GM18502 (cell line): ENCODE results near the gene HPN.

Source experiments
- ATAC-seq: cut with Tn5 transposase; IDR thresholded peaks from one replicate; pipeline ENCODE4 v1.9.1; 2021; ENCODE audit warnings: mild to moderate bottlenecking; ENCODE audit not compliant: unreplicated experiment, poor library complexity

HPN gene

DNA sequence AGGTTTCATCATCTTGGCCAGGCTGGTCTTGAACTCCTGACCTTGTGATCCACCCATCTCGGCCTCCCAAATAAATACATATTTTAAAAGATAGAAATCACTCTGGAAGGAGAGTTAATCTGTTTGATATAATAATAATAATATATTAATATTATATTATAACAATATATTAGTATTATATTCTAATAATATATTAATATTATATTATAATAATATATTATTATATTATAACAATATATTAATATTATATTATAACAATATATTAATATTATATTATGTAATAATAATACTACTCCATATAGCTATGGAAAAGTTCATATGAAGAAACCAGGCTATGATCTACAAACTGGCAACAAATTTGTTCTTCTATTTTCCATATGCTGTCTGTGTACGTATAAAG is 16.8 kb downstream of the HPN start:
- ATAC-seq, result no peak

DNA sequence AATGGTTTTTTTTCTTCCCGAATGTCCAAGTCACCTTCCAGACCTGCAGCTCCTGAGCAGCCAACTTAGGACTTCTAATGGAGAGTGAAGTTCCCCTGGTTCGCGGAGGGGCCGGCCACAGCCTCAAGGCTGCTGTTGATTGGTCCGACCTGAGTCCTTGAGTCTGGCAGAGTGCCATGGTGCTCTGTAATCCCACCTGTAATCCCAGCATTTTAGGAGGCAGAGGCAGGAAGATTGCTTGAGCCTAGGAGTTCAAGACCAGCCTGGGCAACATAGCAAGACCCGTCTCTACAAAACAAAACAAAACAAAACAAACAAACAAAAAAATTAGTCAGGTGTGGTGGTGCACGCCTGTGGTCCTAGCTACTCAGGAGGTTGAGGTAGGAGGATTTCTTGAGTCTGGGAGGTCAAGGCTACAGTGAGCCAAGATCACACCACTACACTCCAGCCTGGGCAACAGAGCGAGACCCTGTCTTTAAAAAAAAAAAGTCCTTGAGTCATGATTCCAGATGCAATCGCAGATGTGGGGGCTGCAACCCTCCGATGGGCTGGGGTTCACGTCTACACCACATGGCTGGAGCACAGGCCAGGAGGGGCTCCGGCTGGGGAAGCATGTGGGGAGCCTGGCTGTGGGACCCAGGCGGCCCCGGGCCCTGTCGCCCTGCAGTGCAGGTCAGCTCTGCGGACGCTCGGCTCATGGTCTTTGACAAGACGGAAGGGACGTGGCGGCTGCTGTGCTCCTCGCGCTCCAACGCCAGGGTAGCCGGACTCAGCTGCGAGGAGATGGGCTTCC is 17.7 kb downstream of the HPN start:
- ATAC-seq, result no peak

DNA sequence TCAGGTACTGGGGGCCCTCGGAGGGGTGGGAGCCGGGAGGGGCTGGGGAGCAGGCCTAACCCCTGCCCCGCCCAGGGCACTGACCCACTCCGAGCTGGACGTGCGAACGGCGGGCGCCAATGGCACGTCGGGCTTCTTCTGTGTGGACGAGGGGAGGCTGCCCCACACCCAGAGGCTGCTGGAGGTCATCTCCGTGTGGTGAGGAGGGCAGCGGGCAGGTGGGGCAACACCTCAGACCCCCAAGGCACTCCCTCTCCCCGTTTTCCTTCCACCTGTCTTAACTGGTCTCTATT is 18.2 kb downstream of the HPN start:
- ATAC-seq, result no peak

DNA sequence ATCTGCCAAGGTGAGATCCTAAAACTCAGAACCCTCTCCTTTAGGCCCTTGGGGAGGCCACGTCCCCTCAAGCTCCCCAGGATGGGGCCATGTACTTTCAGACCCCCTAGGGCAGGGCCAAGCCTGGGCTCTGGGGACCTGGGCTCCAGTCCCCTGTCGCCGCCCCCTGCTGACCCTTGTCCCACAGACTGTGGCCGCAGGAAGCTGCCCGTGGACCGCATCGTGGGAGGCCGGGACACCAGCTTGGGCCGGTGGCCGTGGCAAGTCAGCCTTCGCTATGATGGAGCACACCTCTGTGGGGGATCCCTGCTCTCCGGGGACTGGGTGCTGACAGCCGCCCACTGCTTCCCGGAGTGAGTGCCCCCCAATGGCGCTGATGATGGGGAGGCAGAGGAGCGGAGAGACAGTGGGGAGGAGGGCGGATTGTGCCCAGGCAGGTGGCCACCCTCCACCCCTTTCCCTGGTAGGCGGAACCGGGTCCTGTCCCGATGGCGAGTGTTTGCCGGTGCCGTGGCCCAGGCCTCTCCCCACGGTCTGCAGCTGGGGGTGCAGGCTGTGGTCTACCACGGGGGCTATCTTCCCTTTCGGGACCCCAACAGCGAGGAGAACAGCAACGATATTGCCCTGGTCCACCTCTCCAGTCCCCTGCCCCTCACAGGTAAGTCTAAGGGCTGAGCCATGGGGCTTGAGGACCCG is 18.8 kb downstream of the HPN start:
- no peak for ATAC-seq

DNA sequence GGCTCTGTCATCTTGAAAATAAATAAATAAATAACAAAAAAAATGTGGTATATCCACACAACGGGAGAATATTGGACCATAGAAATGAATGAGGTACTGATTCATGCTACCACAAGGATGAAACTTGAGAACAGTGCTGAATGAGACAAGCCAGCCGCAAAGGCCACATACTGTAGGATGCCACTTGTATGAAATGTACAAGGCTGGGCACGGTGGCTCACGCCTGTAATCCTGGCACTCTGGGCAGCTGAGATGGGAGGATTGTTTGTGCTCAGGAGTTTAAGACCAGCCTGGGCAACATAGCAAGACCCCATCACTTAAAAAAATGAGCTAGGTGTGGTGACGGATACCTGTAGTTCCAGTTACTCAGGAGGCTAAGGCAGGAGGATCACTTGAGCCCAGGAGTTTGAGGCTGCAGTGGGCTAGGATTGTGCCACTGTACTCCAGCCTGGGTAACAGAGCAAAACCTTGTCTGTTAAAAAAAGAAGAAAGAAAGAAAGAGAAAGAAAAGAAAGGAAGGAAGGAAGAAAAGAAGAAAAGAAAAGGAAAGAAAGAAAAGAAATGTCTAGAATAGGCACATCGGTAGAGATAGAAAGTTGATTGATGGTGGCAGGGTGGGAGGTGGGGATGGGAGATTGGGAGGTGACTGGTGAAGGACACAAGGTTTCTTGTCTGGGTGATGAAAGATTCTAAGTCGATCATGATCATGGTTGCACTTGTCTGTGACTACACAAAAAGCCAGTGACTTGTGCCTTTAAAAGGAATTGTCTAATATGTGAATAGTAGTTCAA is 20.3 kb downstream of the HPN start:
- ATAC-seq, result no peak

DNA sequence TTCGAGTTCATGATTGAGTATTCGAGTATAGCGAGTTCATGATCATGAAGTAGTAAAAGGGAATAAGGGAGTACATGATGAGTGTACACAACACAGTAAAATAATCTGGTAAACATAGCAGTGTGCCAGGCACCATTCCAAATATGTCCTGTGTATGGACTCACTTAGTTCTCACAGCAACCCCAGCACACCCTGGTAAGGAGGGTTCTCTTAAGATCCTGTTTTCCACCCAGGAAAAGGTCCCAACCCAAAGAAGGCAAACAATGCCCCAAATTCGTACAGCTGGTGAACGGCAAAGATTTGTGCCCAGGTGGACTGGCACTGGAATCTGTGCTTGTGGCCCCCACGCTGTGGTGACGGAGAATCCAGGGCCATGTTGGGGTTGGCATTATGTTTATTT is 21.4 kb downstream of the HPN start:
- ATAC-seq, result no peak

DNA sequence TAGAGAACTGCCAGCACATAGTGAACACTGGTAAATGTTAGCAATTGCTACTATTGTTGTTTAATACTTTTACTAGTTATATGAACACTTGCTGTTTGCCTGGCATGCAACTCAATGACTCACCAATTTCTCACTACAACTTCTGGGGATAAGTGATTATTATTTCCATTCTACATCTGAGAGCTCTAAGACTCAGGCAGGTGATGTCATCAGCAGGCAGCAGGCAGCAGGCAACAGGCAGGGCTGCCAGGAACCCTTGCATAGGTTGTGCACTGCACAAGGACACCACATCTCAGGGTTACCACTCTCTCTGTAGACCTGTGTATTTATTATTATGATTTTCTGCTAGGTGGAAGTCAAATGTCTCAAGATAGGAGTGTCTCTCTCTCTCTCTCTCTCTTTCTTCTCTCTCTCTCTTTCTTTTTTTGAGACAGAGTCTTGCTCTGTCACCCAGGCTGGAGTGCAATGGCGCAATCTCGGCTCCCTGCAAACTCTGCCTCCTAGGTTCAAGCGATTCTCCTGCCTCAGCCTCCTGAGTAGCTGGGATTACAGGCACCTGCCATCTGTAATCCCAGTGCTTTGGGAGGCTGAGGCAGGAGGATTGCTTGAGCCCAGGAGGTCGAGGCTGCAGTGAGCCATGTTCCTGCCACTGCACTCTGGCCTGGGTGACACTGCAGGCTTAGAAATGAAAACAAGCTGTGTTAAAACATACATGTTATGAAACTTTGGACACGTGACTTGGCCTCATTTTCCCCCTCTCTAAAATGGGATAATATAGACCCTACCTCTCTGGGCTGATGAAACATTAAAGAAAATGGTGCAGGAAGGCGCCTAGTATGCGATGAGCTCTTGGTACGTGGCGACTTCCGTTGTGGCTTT is 22.7 kb downstream of the HPN start:
- no peak for ATAC-seq

DNA sequence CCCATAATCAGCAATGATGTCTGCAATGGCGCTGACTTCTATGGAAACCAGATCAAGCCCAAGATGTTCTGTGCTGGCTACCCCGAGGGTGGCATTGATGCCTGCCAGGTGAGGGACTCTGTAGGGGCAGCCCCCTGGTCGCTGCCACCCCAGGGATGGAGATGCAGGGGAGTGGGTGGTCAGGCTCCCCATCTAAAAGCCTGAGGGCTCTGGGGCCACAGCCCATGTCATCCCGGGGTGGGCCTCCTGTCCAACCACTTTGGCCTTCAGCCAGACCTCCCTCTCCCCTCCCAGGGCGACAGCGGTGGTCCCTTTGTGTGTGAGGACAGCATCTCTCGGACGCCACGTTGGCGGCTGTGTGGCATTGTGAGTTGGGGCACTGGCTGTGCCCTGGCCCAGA is 24.1 kb downstream of the HPN start:
- no peak for ATAC-seq

DNA sequence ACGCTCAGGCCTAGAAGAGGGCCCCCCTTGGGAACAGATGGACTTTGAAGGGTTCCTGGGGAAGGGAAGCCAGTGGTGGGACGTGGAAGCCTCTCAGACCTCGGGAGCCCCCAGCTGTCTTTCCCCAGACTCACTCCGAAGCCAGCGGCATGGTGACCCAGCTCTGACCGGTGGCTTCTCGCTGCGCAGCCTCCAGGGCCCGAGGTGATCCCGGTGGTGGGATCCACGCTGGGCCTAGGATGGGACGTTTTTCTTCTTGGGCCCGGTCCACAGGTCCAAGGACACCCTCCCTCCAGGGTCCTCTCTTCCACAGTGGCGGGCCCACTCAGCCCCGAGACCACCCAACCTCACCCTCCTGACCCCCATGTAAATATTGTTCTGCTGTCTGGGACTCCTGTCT is 24.6 kb downstream of the HPN start:
- ATAC-seq, result no peak

DNA sequence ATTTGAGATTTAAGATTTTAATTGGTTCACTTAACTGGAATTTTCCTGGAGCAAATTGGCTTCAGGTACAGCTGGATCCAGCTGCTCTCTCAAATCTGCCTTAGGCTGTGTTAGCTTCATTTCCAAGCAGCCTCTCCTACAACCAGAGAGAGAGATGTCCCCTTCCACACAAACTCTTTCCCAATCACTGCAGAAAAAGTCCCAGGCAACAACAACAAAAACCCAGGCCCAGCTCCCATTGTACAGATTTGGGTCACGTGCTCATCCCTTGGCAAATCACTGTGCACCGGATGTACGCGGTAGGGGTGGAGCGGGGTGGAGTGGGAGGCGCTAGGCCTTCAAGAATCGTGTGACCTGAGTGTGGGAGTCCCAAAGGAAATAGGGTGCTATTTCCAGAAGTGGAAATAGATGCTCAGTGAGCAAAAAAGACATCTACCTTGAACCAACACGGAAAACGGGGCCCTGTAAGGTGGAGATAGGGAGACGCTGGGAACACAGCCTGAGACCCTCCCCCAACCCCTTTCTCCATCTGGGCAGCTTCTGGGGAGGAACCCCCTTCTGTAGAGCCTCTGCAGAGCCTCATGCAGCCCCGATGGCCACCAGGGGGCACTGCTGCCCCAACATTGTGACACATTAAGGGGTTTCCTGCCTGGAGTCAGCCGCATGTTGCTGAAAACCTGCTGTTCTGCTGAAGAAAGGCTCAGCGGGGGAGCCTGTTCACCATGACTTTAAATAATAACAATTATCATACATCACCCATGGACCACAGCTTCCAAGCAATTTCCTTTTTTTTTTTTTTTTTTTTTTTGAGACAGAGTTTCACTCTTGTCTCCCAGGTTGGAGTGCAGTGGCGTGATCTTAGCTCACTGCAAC is 25.4 kb downstream of the HPN start:
- no peak for ATAC-seq

DNA sequence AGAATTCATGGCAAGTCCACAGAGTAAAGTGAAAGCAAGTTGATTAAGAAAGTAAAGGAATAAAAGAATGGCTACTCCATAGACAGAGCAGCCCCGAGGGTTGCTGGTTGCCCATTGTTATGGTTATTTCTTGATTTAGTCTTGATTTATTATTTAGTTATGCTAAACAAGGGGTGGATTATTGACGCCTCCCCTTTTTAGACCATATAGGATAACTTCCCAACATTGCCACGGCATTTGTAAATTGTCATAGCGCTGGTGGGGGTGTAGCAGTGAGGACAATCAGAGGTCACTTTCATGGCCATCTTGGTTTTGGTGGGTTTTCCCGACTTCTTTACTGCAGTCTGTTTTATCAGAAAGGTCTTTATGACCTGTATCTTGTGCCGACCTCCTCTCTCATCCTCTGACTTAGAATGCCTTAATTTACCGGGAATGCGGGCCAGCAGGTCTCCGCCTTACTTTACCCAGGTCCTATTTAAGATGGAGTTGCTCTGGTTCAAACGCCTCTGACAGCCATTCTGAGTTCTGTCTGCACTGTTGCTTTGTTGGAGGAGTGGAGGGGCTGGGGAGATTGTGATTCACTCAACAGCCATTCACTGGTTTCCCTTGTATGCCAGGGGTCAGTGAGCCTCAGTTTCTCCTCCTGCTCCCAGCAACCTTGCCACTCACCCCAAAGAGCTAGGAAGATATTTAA is 27.6 kb downstream of the HPN start:
- no peak for ATAC-seq

DNA sequence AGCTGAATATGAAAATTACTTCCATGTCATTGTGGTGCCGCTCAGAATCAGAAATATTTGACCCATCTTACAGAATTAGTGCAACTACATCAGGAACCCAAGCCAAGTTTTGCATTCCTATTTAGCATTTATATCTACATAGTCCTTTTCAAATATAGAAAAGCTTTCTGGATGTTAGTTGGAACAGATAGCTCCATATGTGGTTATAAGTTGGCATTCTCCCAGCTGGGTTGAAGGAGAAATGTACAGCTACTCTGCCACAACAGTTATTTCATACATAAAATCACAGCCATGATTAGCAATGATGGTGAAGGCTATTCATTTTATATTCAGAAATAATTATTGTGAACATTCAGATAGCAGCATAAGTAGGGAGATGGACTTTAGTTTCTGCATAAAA is 28.2 kb downstream of the HPN start:
- ATAC-seq, result no peak

DNA sequence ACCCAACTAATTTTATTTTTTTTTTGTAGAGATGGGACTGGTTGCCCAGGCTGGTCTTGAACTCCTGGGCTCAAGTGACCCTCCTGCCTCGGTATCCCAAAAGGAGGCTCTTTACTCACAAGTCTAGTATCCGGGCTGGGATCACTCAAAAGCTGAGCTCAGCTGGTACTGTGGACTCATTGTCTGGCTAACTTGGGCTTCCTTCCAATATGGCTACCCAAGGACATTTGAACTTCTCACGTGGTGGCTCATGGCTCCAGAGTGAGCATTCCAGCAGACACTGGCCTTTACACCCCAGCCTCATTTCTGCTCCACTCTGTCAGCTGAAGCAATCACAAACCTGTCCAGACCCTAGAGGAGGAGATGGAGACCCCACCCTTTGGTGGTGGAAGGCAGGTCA is 28.9 kb downstream of the HPN start:
- no peak for ATAC-seq

DNA sequence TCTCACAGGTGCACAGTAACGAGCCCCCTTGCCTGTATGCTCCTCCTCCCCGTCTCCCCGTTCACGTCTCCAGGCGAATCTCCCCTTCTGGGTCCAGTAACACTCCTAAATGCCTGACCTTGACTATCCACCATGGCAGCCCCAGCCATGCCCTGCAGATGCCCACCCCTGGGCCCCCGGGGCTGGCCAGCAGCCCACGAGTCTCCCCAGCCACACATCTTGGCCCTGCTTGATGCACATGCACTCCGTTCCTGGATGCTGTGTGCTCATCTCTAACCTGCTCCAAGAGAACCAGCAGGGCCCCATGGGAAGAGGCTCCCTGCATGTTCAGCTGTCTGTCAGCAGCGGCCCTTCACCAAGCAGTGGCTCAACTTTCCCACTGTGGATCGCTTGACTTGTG is 32.0 kb downstream of the HPN start:
- ATAC-seq, result no peak

DNA sequence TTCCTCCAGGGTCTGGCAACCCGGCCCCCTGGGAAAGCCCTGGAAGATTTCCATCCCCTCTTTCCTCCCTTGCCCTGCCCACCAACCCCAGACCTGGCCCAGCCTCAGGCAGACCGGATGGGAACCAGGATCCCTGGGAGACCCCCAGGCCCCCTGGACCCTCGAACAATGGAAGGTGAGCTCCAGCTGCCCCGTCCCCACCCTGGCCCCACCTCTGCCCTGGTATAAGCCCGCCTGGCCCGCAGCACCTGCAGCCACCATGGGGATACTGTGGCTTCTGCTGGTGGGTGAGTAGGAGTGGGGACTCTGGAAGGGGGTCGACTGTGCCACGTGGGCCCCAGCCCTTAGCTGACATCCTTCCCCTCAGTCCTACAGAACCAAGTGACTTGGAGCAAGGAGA is 32.4 kb downstream of the HPN start:
- no peak for ATAC-seq

DNA sequence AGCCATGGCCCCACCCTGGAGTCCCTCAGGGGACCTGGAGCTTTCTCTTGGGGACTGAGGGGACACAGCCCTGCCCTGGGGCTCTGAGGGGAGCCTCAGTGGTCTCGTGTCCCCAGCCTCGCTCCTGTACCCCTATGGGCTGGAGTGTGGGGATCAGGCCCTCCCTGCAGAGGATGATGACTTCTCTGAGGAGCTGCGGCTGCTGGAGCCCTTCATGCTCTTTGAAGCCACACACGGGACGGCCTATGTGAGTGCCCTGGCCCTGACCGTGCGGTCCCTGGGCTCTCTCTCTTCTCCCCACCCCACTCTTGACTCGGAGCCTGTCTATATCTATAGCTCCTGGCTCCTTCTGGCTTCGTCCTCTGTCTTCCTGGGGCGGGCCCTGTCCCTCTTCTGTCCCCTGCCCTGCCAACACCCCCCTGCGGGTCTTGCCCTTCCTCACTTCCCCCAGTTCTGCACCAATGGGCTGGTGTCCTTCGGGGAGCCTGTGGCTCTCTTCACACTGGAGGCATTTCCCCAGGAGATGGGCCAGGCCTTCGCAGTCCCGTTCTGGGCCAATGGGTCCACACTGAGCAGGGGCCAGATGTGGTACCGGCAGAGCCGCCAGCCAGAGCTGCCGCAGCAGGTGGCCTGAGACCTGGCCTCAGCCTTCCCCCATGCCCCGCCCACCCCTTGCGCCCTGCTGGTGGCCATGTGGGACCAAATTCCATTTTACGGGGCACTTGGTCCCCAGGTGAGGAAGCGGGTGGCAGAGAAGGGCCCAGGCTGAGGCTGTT is 33.1 kb downstream of the HPN start:
- no peak for ATAC-seq

DNA sequence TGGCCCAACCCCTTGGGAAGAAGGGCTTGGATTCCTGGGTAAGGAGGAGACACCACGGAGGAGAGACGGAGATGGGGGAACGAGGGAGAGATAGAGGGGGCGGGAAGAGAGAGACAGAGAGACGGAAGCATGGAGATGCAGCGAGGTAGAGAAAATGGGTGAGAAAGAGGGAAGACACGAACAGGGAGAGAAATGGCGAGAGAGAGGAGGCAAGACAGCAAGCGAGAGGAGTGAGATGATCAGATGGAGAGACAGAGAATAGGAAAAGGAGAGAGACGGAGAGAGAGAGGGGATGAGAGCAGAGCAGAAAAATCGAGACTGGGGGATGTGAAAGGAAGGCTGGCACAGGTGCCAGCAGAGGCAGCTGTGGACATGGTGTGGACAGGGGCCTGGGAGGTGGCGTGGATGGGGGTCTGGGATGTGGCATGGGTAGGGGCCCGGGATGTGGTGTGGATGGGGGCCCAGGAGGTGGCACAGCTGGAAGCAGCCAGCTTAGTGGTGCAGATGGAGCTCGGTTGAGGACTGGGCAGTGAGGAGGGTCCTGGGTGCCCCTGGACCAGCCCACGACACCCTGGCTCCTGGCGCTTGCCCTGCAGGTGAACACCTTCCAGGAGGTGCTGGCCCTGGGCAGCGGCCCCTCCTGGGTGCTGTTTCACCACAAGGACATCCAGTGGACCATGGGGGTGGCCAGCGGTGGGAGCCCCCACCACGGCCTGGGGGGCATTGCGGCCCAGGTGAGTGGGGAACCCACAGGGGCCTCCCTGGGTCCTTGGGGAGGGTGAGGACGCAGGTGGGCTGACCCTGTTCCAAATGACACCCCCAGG is 33.9 kb downstream of the HPN start:
- ATAC-seq, result no peak

DNA sequence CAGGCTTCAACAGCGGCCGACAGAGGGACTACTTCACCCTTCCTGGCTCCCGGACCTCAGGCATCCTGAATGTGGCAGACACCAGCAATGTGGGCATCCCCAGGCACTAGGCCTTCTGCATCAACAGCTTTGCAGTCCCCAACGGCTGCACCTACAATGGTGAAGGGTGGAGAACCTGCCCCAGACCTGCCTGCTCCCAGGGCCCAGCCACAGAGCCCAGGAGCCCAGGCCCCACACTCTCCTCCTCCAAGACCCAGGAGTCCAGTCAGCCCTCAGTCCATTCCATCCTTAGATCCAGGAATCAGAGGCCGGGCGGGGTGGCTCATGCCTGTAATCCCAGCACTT is 34.5 kb downstream of the HPN start:
- no peak for ATAC-seq
